ENCODE results near the gene PCSK5.

The PCSK5 gene

DNA sequence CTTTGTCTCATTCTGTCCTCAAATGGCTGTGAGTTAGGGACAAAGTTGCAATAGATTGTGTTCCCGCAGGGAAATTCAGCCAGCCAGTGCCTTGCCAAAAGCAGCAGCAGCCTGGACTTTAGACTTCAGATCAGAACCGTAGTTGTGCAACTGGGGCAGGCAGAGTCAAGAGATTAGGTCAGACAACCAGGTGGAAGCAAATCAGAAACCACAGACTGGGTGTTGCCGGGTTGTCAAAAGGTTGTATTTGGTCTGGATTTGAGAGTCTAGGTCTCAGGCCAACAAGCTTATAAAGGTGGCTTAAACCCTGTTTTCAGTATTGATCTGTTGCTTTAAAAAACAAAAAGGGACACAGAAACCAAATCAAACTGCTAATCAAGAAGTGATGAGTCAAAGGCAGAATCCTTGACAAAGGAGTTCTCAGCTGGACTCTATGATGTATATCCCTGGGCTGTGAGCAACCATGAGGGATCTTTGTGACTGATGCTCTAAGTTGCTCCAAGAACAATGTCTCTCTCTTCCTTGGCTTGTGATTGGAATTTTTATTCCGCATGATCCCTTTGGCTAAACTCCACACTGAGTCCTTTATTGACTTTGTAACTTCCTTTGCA is 482.8 kb downstream of the PCSK5 start:
- H3K4me2 ChIP-seq (ENCODE audit: insufficient read depth, low read length): no peak overlapping the region
- no peaks in the 10 kb centered on the region for H4K20me1 ChIP-seq (ENCODE audit: insufficient read depth, low read length)
- H3K27ac ChIP-seq (ENCODE audit: low read length): no peak overlapping the region
- H3K27me3 ChIP-seq (ENCODE audit: insufficient read depth, low read length, poor library complexity): no peaks in the 10 kb centered on the region
- ATAC-seq (ENCODE audit: insufficient read depth, low read depth) (no peak), DNase-seq (no peak)
- peaks cover 6% of the 10 kb centered on the region; the same call in 1 of the 2 replicates for H3K4me1 ChIP-seq (ENCODE audit: insufficient read depth, low read length)
- H2AFZ ChIP-seq (ENCODE audit: low read depth, low read length): no peak overlapping the region
- H3K79me2 ChIP-seq (ENCODE audit: insufficient read depth, low read length): no peaks in the 10 kb centered on the region
- H3K36me3 ChIP-seq (ENCODE audit: insufficient read depth, low read length): no peaks in the 10 kb centered on the region
- TF ChIP-seq, protein P1, sequence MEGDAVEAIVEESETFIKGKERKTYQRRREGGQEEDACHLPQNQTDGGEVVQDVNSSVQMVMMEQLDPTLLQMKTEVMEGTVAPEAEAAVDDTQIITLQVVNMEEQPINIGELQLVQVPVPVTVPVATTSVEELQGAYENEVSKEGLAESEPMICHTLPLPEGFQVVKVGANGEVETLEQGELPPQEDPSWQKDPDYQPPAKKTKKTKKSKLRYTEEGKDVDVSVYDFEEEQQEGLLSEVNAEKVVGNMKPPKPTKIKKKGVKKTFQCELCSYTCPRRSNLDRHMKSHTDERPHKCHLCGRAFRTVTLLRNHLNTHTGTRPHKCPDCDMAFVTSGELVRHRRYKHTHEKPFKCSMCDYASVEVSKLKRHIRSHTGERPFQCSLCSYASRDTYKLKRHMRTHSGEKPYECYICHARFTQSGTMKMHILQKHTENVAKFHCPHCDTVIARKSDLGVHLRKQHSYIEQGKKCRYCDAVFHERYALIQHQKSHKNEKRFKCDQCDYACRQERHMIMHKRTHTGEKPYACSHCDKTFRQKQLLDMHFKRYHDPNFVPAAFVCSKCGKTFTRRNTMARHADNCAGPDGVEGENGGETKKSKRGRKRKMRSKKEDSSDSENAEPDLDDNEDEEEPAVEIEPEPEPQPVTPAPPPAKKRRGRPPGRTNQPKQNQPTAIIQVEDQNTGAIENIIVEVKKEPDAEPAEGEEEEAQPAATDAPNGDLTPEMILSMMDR (IDR thresholded peaks at IDR 0.05; ENCODE audit: borderline replicate concordance, extremely low read depth, low read length, poor library complexity, severe bottlenecking): no peak
- no peak for TF ChIP-seq EZH2 (IDR thresholded peaks at IDR 0.05; ENCODE audit: borderline replicate concordance, low read depth, low read length, severe bottlenecking)
- no peak overlapping the region for H3K4me3 ChIP-seq (ENCODE audit: low read depth in 1 of 2, low read length in 2 of 2)
- no peak overlapping the region for H3K9ac ChIP-seq (ENCODE audit: low read depth, low read length)
- H3K9me3 ChIP-seq (ENCODE audit: insufficient read depth, low read length, severe bottlenecking): no peaks in the 10 kb centered on the region

GRCh38 chr9:76373784-76374474 is 483.5 kb downstream of the PCSK5 start:
- no peak overlapping the region for H3K4me2 ChIP-seq (ENCODE audit: insufficient read depth, low read length)
- peaks cover 6% of the 10 kb centered on the region; the same call in 1 of the 2 replicates for H3K4me1 ChIP-seq (ENCODE audit: insufficient read depth, low read length)
- H3K27ac ChIP-seq (ENCODE audit: low read length): no peak overlapping the region
- TF ChIP-seq, protein P1 (IDR thresholded peaks at IDR 0.05; ENCODE audit: borderline replicate concordance, extremely low read depth, low read length, poor library complexity, severe bottlenecking): no peak
- TF ChIP-seq EZH2 (IDR thresholded peaks at IDR 0.05; ENCODE audit: borderline replicate concordance, low read depth, low read length, severe bottlenecking): no peak
- H4K20me1 ChIP-seq (ENCODE audit: insufficient read depth, low read length): no peaks in the 10 kb centered on the region
- H3K36me3 ChIP-seq (ENCODE audit: insufficient read depth, low read length): no peaks in the 10 kb centered on the region
- H3K4me3 ChIP-seq (ENCODE audit: low read depth in 1 of 2, low read length in 2 of 2): no peak overlapping the region
- no peak overlapping the region for H2AFZ ChIP-seq (ENCODE audit: low read depth, low read length)
- no peak for DNase-seq
- H3K79me2 ChIP-seq (ENCODE audit: insufficient read depth, low read length): no peaks in the 10 kb centered on the region
- H3K9ac ChIP-seq (ENCODE audit: low read depth, low read length): no peak overlapping the region
- no peaks in the 10 kb centered on the region for H3K27me3 ChIP-seq (ENCODE audit: insufficient read depth, low read length, poor library complexity)
- ATAC-seq (ENCODE audit: insufficient read depth, low read depth): no peak
- no peaks in the 10 kb centered on the region for H3K9me3 ChIP-seq (ENCODE audit: insufficient read depth, low read length, severe bottlenecking)

GRCh38 chr9:76374783-76375559 is 484.5 kb downstream of the PCSK5 start:
- H3K79me2 ChIP-seq (ENCODE audit: insufficient read depth, low read length): no peaks in the 10 kb centered on the region
- ATAC-seq (ENCODE audit: insufficient read depth, low read depth) (no peak), DNase-seq (no peak)
- H3K27ac ChIP-seq (ENCODE audit: low read length): no peak overlapping the region
- no peaks in the 10 kb centered on the region for H3K36me3 ChIP-seq (ENCODE audit: insufficient read depth, low read length)
- no peak overlapping the region for H3K9ac ChIP-seq (ENCODE audit: low read depth, low read length)
- H4K20me1 ChIP-seq (ENCODE audit: insufficient read depth, low read length): no peaks in the 10 kb centered on the region
- H3K4me3 ChIP-seq (ENCODE audit: low read depth in 1 of 2, low read length in 2 of 2): no peak overlapping the region
- H3K4me2 ChIP-seq (ENCODE audit: insufficient read depth, low read length): no peak overlapping the region
- no peaks in the 10 kb centered on the region for H3K9me3 ChIP-seq (ENCODE audit: insufficient read depth, low read length, severe bottlenecking)
- no peaks in the 10 kb centered on the region for H3K27me3 ChIP-seq (ENCODE audit: insufficient read depth, low read length, poor library complexity)
- H2AFZ ChIP-seq (ENCODE audit: low read depth, low read length): no peak overlapping the region
- no peak for TF ChIP-seq EZH2 (IDR thresholded peaks at IDR 0.05; ENCODE audit: borderline replicate concordance, low read depth, low read length, severe bottlenecking)
- TF ChIP-seq, protein P1 (IDR thresholded peaks at IDR 0.05; ENCODE audit: borderline replicate concordance, extremely low read depth, low read length, poor library complexity, severe bottlenecking): no peak
- H3K4me1 ChIP-seq (ENCODE audit: insufficient read depth, low read length): no peaks in the 10 kb centered on the region

All from DND-41 (cell line).